Epidermal melanocyte (primary cell): ENCODE results near the gene CNDP2.
"Not testable (repeated sequence)": the region's sequence is repeated elsewhere in the genome, so short reads cannot be mapped to it uniquely, and the experiment has no call there.

Source experiments
- DNase-seq: peaks from one replicate; pipeline ENCODE4 v3.0.0; 2011; ENCODE audit warnings: low spot score; ENCODE audit not compliant: insufficient read length

CNDP2 gene

DNA sequence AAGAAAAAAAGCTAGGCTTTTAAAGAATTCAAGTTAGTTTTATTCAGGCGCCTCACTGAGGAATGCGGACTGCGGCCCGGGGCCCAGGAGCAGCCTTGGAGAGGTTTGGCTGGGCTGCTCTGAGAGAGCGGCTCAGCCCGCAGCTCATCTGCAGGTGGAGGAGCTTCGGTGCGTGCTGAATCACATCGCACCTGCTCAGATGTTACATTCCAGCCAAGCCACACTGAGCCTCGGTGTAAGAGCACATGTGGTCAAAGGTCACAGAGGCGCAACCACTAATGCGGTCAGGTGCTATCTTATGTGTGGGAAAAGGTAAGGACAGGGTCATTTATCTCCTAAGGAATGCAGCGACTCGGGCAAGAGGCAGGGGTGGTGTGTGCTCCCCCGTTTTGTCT lies 21.1 kb downstream of the CNDP2 start:
- no peak for DNase-seq

DNA sequence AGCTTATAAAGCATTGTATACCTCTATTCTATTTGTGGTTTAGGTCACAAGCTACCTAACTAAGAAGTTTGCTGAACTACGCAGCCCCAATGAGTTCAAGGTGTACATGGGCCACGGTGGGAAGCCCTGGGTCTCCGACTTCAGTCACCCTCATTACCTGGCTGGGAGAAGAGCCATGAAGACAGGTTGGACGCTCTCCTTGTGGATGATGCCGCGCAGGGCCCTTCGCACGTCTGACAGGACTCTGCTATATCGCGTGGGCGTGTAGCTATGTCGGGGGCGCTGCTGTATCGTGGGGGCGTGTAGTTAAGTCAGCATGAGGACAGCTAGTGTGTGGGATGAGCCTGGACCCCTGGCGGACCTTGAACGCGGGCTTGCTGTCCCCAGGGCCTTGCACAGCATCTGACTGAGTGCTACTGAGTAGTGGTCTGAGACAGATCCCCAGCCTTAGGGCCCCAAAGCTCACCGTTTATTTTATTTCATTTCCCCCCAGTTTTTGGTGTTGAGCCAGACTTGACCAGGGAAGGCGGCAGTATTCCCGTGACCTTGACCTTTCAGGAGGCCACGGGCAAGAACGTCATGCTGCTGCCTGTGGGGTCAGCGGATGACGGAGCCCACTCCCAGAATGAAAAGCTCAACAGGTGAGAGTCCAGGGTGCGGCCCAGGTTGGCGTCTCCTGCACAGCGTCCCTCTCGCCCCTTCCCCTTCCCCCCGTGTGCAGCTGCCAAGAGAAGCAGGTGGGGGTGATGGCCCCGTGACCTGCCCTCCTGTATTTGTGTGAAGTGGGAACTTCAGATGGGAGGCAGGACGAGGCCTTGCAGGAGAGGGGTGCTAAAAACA lies 22.5 kb downstream of the CNDP2 start:
- no peak for DNase-seq

DNA sequence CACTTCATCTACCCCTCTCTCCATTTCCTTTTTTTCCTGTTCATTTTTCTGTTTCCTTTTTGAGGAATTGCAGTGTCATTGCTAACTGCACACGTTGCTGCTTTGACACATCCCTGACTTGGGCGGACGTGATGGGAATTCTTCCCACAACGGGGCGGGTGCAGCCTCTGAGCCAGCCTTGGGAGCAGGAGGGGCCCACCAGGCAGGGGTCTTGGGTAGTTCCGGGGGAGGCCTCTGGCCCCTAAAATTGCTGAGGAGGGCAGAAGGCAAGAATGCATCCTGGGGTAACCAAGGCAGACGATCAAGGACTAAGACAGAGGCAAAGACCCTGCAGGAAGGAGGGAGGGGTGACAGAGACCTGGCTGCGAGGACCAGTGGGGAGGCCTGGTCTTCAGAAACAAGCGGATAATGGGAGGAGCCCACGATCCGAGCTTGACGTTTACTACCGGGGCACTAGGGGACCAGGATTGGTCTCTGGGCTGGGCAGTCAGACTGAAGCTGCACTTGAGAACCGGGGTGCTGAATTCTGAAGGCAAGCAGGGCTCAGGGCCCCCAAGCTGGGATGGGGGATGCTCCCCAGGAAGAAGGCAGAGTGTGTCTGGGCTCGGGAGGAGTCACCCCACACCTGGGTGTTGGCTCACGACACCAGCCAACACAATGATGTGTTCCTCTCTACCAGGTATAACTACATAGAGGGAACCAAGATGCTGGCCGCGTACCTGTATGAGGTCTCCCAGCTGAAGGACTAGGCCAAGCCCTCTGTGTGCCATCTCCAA lies 23.3 kb downstream of the CNDP2 start:
- DNase-seq = no peak

DNA sequence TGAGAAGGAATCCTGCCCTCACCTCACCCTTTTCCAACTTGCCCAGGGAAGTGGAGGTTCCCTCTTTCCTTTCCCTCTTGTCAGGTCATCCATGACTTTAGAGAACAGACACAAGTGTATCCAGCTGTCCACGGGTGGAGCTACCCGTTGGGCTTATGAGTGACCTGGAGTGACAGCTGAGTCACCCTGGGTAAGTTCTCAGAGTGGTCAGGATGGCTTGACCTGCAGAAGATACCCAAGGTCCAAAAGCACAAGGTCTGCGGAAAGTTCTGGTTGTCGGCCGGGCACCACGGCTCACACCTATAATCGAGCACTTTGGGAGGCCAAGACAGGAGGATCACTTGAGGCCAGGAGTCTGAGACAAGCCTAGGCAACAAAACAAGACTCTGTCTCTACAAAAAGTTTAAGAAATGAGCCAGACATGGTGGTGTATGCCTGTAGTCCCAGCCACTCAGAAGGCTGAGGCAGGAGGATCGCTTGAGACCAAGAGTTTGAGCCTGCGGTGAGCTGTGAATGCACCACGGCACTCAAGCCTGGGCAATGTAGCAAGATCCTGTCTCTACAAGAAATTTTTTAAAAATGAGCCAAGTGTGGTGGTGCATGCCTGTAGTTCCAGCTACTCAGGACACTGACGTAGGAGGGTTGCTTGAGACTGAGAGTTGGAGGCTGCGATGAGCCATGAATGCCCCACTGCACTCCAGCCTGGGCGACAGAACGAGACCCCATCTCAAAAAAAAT lies 24.1 kb downstream of the CNDP2 start:
- no peak for DNase-seq

DNA sequence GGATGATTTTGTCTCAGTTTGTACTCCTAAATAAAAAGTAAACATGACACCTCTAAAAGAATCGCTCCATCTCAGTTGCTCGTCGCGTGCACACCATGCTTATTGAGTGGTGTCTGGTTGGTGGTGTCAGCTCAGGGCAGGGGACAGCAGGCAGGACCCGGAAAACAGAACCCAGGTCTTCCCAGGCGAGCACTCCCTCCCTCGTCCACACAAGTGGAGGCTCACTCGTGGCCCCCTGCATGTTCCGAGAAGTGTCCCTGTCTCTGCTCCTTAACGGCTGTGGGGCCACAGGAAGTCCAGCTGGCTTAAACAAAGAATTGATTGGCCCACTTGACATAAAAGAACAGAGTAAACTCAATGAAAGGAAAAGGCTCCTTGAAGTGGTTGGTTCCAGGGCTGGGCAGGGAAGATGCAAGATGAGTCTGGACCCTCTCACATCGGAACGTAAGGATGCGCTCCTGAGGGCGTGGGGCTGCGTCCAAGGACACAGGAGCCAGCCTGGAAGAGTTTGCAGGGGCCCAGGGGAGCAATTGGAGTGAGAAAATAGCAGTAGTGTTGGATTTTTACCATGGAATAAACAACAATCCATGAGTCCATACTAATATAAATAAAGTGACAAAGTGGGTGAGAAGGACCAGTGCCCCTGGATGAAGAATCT lies 25.0 kb downstream of the CNDP2 start:
- DNase-seq = no peak

DNA sequence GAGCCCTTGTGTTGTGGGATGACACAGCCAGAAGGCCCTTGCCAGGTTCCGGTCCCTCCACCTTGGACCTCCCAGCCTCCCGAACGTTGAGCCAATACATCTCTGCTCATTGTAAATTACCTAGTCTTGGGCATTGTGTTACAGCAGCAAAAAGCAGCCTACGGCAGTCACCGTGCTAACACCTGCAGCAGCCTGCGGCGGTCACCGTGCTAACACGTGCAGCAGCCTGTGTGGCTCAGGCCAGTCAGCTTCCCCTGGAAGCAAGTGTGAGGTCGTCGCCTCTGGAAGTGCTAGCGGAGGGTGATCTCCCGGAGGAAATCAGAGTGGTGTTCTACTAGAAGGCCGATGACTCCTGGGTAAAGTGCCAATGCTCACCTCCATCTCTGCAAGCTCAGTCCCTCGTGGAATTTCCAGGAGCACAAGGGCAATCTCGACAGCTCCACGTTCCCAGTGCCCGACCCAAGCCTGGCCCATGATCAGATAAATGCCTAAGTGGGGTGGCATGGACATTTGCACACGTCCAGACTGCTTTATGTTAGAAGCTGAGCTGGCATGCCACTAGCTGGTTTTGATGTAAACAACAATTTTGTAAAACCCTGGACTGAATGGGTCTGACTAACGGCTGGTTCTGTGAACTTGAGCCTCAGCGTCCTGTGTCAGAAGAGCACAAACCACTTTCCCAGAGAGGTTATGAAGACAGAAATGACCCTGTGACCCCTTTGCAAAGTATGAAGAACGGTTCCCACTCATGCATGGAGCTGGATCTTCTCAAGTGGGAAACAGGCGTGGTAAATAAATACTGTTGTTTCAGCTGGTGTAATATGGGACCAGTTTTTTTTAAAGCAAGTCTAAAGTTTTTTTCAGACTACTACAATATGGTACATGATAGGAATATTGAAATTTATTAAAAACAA lies 26.7 kb downstream of the CNDP2 start:
- no peak for DNase-seq

DNA sequence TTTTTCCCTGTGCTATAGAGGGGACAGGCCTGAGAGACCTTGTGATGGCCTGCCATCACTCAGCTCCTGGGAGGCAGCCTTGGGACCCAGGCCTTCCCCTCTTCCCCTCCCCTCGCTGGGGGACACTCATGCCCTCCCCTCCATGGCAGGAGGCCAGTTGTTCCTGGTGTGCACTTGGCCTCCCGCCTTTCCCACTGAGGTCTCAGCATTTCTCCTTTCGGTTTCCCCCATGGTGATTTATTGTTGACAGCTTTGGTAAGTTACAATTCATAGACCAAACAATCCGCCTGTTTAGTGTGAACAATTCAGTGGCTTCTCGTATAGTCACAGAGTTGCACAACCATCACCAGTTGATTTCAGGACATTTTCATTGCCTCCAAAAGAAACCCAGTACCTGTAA lies 27.9 kb downstream of the CNDP2 start:
- no peak for DNase-seq

DNA sequence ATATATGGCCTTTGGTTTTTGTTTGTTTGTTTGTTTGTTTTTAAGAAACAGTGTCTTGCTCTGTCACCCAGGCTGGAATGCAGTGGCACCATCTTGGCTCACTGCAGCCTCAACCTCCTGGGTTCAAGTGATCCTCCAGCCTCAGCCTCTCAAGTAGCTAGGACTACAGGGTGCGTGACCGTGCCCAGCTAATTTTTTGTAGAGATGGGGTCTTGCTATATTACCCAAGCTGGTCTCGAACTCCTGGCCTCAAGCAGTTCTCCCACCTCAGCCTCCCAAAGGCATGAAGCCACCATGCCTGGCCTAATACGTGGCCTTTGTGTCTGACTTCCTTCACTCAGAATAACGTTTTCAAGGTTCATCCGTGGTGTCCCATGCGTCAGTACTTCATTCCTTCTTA lies 28.8 kb downstream of the CNDP2 start:
- not testable (repeated sequence) for DNase-seq

DNA sequence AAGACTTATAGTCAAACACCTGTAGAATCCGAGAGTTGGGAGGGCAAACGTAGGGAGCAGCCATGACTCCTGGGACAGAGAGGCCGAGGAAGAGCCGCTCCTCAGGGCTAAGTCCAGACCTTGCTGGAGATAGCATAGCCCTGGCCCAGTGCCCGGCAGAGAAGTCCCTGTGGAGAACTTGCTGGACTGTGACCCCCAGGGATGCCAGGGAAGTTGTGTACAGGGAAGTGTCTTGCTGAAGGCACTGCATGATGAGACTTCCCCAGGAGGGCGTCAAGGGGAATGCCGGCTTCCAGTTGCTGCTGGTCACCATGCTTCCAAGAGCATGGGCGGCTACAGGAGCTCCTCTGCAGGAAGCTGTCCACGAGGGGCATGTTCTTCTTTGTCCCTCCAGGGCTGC lies 29.6 kb downstream of the CNDP2 start:
- no peak for DNase-seq

DNA sequence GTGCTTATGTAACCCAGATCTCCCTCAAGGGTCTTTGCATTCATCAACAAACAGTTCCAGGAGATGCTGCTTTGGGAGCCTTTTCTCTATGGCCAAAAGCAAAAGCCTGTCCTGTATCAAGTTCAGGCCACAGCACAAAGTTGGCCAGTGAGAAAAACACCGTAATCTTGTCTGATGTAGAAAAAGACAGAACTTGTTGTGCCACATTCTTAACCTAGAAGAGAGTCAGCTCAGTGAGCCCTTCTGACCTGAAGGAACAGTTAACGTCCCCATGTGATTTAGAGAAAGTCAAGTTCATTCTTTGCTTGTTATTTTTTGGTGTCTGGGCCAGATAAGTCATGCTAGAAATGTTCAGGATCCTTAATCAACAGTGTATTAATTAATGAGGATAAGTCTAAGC lies 30.3 kb downstream of the CNDP2 start:
- no peak for DNase-seq

DNA sequence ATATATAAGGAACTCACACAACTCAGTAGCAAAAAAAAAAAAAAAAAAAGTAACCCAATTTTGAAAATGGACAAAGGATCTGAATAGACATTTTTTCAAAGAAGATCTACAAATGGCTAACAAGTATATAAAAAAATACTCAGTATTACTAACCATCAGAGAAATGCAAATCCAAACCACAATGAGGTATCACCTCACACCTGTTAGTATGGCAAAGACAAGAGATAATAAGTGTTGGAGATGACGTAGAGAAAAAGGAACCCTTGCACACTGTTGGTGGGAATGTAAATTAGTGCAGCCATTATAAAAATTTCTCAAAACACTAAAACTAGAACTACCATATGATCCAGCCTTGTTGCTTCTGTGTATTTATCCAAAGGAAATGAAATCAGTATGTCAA lies 32.3 kb downstream of the CNDP2 start:
- DNase-seq = no peak

DNA sequence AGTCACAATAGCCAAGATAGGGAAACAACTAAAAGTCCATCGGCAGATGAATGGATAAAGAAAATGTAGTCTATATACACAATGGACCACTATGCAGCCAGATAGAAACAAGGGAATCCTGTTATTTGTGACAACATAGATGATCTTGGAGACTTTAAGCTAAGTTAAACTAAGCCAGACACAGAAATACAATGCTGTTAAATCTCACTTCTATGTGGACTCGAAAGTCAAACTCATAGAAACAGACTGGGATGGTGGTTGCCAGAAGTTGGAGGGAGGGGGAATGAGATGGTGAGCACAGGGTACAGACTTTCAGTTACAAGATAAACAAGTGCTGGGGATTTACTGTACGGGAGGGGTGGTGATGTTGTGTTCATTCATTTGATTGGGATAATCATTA lies 32.8 kb downstream of the CNDP2 start:
- no peak for DNase-seq

DNA sequence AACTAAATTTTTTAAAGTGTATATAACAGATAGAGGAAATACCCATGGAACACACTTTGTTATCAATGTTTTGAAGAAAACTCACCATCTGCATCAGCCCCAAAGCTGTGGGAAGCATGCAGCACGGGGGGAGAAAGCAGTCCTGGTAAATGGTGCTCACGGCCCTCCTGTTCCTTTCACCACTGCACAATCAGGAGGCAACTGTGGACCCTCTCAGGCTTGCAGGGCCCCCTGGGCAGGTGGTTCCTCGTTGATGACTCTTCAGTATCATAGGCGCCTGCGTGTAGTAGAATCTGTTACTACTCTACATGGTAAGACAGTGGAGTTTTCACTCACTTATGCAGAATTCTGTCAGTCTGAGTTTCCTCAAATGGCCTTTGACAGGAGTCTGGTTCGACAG lies 33.2 kb downstream of the CNDP2 start:
- DNase-seq = no peak

DNA sequence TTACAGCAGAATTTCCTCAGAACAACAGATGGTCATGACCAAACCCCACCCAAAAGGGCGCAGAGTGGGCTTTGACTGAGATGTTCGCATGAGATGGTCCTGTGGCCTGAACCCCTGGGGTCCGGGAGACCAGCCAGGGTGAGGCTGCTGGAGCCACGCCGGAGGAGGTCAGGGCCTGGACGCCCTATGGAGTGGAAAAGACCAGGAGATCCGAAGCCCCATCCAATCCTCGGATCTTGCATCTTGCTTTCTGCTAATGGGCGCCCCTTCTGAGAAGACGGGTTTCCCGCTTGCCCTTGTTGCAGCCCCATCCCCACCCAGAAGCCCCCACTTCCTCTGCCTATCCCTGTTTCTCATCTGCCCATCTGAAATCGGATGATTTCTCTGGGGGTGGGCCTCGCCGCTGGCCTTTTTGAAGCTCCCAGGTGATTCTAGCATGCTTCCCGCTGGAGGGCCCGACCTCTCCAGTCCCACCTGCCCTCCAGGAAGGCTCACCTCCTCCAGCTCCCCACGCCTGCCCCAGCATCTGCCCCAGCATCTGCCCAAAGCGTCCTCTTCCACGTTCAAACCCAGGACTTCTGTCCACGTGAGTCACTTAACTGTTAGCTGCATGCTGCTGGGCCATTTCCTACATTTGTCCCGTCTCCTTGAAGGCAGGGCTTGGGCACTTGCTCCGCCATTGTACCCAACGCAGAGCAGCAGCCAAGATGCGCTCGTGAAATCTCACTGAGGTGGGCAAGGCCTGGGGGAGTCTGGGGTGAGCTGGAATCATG lies 33.8 kb downstream of the CNDP2 start:
- DNase-seq = no peak

DNA sequence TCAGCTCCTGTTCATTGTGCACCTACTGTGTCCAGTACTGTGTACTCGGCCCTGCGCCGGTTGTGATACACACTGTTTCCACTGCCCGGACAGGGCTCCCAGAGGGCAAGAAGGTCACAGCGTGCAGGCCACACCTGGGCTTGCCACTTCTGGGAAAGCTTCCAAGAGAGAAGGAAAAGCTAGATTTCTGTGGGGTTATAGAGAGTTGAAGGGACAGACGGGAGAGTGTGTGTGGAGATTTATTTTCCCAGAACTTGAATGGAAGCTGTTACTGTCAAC lies 34.4 kb downstream of the CNDP2 start:
- no peak for DNase-seq

DNA sequence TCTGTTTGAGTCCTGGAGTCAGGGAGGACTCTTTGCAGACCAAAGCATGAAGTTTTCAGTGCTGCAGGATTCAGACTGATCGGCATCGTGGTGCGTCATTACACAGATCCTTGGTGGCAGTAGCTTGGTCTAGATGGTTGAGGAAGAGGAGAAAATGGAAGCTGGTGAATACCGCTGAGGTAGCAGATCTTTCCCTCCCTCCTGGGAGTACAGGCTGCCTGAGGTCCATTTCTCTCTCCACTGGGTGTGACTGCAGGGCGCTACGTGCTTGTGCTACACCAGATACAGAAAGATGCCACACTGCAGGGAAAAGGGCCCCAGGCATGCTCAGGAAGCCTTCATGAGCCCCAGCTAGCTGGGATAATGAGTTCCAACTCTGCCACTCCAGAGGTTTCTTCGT lies 34.9 kb downstream of the CNDP2 start:
- DNase-seq = no peak

DNA sequence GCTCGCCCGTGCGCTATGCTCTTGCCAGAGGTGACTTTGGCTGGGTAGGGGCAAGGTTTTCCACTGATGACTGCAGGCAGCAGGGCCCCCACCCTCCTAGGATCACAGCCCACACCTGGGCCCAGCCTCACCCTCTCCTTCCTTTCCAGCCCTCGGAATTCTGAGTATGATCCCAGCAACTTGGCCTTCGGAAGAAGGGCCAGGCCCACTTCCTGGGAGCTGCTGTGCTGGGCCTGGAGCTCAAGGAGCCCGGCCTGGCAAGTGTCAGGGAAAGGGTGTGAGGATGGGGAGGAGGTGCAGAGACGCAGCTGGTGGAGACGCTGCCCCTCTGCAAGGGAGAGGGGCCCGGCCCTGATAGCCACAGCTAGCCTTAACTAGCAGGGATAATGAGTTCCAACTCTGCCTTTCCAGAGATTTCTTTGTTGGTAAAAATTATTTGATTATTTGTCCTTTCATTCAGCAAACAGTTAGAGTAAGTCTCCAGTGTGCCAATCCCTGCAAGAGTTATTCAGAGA lies 36.4 kb downstream of the CNDP2 start:
- no peak for DNase-seq

DNA sequence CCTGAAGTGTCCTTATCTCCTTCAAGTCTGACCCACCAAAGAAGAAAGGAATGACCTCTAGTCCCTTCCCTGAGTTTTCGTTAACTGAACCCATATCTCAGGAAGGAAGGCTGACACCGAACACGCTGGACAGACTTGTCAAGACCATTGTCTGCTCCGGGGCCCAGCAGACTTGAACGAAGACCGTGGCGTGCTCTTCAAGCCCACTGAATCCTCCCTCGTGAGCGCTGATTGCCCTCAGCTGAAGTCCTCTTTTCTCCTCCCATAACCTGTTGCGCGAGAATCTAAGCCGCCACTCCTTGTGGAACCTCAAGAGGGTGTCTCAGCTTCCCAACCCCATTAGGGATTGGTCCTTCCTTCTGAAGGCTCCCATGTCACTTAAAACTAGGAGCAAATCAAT lies 37.5 kb downstream of the CNDP2 start:
- DNase-seq = no peak

DNA sequence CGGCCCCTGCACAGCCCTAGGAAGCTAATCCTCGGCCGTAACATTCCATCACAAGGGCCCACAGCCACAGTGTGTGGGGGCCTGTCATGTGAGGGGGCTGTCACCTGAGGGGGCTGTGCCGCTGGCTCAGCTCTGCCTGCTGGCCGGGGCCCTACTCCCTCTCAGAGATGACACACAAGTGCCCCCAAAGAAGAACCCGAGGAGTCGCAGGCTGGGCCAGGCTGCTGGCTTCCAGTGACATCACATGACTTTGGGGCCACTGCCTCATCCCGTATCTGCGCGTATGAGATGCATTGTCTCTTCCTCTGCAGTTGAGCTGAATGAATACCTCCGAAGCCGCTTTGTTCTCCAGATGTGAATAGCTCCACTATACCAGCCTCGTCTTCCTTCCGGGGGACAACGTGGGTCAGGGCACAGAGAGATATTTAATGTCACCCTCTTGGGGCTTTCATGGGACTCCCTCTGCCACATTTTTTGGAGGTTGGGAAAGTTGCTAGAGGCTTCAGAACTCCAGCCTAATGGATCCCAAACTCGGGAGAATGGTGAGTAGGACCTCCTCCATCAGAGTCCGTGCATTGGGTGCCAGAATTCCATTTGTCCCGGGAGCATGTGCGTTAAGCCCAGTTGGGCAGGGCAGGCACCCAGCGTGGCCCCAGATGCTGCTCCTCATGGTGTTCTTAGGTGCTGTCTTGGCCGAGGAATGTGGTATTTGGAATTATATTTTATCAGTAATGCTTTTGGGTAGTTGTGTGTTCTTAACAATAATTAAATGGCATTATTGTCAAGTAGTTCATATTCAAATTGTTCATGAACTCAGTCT lies 38.2 kb downstream of the CNDP2 start, which contains the start of gene CNDP1:
Gene CNDP1, plus strand, starts transcription at position 351 of the 820 bp plus-strand sequence. Its CDS starts 168 bp downstream, at position 519.
- DNase-seq = no peak
